ENCODE results near the gene MEPE.

MEPE gene

GRCh38 chr4:87811977-87812376 is 20.8 kb upstream of the MEPE start:
- no CpG with 5 or more reads among the region's 2 CpGs for WGBS (ENCODE audit: insufficient coverage, insufficient read length)
- H3K36me3 ChIP-seq (ENCODE audit: control insufficient read depth, insufficient read depth, low read length) = no peaks in the 10 kb centered on the region
- no peaks in the 10 kb centered on the region for H3K4me1 ChIP-seq (ENCODE audit: control insufficient read depth, insufficient read depth, low read length)
- no peaks in the 10 kb centered on the region for H3K9me3 ChIP-seq (ENCODE audit: control insufficient read depth, insufficient read depth, low read length)
- no peak overlapping the region for H3K4me3 ChIP-seq (ENCODE audit: low read length)
- H3K27me3 ChIP-seq (ENCODE audit: control insufficient read depth, insufficient read depth, low read length) = no peaks in the 10 kb centered on the region
- no peak overlapping the region for H3K27ac ChIP-seq (ENCODE audit: low read length)
- DNase-seq (ENCODE audit: low read depth, low spot score) = no peak

DNA sequence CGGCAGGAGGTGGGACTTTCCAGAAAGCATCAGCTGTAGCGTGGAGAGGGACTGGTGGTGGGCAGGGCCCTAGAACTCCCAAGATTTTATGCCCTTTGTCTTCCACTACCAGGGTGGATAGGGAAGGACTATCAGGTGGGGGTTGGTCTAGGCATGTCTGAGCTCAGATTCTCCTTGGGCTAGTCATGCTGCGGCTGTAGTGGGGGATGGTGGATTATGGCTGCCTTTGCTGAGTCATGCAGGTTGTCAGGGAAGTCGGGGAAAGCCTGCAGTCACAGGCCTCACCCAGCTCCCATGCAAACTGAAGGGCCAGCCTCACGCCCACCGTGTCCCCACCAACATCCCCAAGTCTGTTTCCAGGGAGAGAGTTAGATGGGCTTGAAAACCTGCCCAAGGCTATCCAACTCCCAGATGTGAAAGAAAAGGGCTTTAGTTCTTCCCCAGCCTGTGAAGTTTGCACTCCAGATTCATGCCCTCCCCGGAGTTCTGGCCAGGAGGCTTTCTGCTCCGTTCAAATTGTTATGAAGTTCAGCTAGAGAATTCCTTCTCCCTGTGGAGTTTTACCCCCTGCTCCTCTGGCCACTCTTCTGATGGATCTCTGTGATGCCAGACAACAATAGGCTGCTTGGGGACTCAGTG is 13.4 kb upstream of the MEPE start:
- Histone ChIP-seq H3K27me3 (ENCODE audit: control insufficient read depth, insufficient read depth, low read length) (no peaks in the 10 kb centered on the region), H3K36me3 (ENCODE audit: control insufficient read depth, insufficient read depth, low read length) (no peaks in the 10 kb centered on the region), H3K27ac (ENCODE audit: low read length) (no peak overlapping the region), H3K4me3 (ENCODE audit: low read length) (no peak overlapping the region), H3K4me1 (ENCODE audit: control insufficient read depth, insufficient read depth, low read length) (no peaks in the 10 kb centered on the region; the same call in 1 of the 2 replicates), H3K9me3 (ENCODE audit: control insufficient read depth, insufficient read depth, low read length) (no peaks in the 10 kb centered on the region)
- WGBS (ENCODE audit: insufficient coverage, insufficient read length) = no CpG with 5 or more reads among the region's 8 CpGs
- no peak for DNase-seq (ENCODE audit: low read depth, low spot score)

DNA sequence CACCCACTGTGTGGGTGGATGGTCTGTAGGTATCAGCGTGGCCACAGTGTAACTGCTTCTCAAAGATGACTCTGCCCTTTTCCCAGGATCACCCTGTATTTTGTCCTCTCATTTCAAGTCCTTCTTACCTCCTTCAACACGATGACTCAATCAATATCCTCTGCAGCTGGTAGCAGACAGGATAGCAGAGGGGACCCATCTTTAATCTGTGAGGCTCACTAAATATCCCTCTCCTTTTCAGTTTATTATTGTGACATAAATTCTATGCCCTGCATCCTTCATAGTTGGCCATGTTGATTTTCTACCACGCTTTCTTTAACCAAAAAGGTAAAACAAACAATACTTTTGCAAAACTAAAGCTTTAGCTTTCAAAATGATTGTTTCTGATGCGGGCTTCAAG is 9.6 kb upstream of the MEPE start:
- H3K27me3 ChIP-seq (ENCODE audit: control insufficient read depth, insufficient read depth, low read length) = no peaks in the 10 kb centered on the region

DNA sequence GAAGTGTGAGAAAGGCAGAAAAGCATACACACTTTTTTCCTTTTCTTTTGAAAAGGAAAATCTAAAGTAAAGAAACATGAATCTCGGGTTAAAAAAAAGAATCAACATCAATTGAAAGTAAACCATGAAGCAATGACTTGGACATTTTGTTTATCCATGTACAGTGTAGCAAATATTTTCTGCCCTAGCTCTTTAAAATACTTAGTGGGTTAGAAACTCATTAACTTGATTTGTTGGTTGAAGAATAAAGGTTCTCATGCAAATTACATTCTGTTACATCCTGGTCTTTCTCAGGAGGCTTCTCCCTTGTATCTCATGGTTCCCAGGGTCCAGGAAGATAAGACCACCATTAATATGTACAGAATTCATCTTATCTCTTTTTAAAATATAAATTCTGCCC is 9.0 kb upstream of the MEPE start:
- no peak for DNase-seq (ENCODE audit: low read depth, low spot score)
- Histone ChIP-seq H3K4me3 (ENCODE audit: low read length) (no peak overlapping the region), H3K4me1 (ENCODE audit: control insufficient read depth, insufficient read depth, low read length) (no peaks in the 10 kb centered on the region; the same call in 1 of the 2 replicates), H3K9me3 (ENCODE audit: control insufficient read depth, insufficient read depth, low read length) (no peaks in the 10 kb centered on the region), H3K27me3 (ENCODE audit: control insufficient read depth, insufficient read depth, low read length) (no peaks in the 10 kb centered on the region), H3K36me3 (ENCODE audit: control insufficient read depth, insufficient read depth, low read length) (no peaks in the 10 kb centered on the region), H3K27ac (ENCODE audit: low read length) (no peak overlapping the region)
- no CpG with 5 or more reads among the region's 1 CpG for WGBS (ENCODE audit: insufficient coverage, insufficient read length)

More for the DNA sequence above, 9.6 kb upstream of the MEPE start:
- no peak overlapping the region for H3K4me3 ChIP-seq (ENCODE audit: low read length)
- no peak for DNase-seq (ENCODE audit: low read depth, low spot score)
- H3K4me1 ChIP-seq (ENCODE audit: control insufficient read depth, insufficient read depth, low read length) = no peaks in the 10 kb centered on the region; the same call in 1 of the 2 replicates
- no peaks in the 10 kb centered on the region for H3K9me3 ChIP-seq (ENCODE audit: control insufficient read depth, insufficient read depth, low read length)
- H3K27ac ChIP-seq (ENCODE audit: low read length) = no peak overlapping the region
- no CpG with 5 or more reads among the region's 4 CpGs for WGBS (ENCODE audit: insufficient coverage, insufficient read length)
- no peaks in the 10 kb centered on the region for H3K36me3 ChIP-seq (ENCODE audit: control insufficient read depth, insufficient read depth, low read length)

DNA sequence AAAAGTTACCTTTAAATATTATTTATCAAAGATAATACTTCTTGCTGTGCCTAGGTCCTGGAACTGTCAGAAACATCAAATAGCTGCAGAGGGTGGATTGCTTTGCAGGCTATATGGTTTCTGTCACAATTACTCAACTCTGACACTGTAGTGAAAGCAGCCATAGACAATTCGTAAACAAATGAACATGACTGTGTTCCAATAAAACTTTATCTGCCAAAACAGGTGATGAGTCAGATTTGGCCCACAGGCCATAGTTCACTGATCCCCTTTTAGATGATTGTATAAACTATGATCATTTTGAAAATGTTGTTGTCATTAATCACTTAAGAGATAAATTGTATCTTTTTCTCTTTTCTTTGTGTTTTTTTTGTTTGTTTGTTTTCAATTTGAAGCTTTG is 8.4 kb upstream of the MEPE start:
- H3K9me3 ChIP-seq (ENCODE audit: control insufficient read depth, insufficient read depth, low read length) = no peaks in the 10 kb centered on the region
- H3K4me1 ChIP-seq (ENCODE audit: control insufficient read depth, insufficient read depth, low read length) = no peaks in the 10 kb centered on the region; the same call in 1 of the 2 replicates
- no CpG with 5 or more reads among the region's 1 CpG for WGBS (ENCODE audit: insufficient coverage, insufficient read length)
- no peaks in the 10 kb centered on the region for H3K27me3 ChIP-seq (ENCODE audit: control insufficient read depth, insufficient read depth, low read length)
- H3K4me3 ChIP-seq (ENCODE audit: low read length) = no peak overlapping the region
- no peaks in the 10 kb centered on the region for H3K36me3 ChIP-seq (ENCODE audit: control insufficient read depth, insufficient read depth, low read length)
- no peak overlapping the region for H3K27ac ChIP-seq (ENCODE audit: low read length)
- DNase-seq (ENCODE audit: low read depth, low spot score) = no peak

DNA sequence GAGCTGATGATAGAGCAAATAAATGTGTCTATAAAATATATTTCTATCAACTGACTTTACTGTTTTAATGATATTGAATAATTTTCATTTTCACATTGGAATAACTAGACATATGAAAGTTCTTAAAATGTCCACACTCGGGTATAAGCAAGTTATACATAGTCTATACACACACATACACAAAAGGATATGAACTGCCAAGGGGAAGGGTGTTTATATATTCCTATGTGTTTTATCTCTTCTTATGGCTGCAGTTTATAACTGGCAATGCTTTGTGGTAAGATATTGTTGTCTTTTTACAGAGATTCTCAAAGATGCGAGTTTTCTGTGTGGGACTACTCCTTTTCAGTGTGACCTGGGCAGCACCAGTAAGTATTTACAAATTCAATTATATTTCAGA is 1.6 kb downstream of the MEPE start:
- WGBS (ENCODE audit: insufficient coverage, insufficient read length) = no CpG with 5 or more reads among the region's 2 CpGs
- Histone ChIP-seq H3K4me1 (ENCODE audit: control insufficient read depth, insufficient read depth, low read length) (peaks cover 4% of the 10 kb centered on the region; the same call in 1 of the 2 replicates), H3K36me3 (ENCODE audit: control insufficient read depth, insufficient read depth, low read length) (no peaks in the 10 kb centered on the region), H3K27me3 (ENCODE audit: control insufficient read depth, insufficient read depth, low read length) (no peaks in the 10 kb centered on the region), H3K27ac (ENCODE audit: low read length) (no peak overlapping the region), H3K4me3 (ENCODE audit: low read length) (no peak overlapping the region), H3K9me3 (ENCODE audit: control insufficient read depth, insufficient read depth, low read length) (no peaks in the 10 kb centered on the region)
- no peak for DNase-seq (ENCODE audit: low read depth, low spot score)

DNA sequence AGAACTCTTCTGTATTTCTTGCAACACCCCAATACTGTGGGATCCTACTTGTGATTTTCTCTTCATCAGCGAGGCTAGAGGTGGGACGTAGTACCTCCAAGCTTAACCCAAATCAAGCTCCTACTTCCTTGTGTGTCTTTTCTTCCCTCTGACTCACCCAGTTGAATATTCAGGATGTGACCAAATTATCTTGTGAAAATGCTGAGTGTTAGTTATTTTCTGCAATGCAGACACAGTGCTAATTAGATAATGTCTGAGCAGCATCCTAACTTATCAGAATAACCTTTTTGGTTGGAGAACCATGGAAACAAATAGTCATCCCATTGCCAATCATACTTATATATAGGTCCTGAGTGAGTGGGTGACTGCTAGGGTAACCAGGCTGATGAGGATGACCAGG is 2.4 kb downstream of the MEPE start:
- peaks cover 4% of the 10 kb centered on the region; the same call in 1 of the 2 replicates for H3K4me1 ChIP-seq (ENCODE audit: control insufficient read depth, insufficient read depth, low read length)
- no peaks in the 10 kb centered on the region for H3K36me3 ChIP-seq (ENCODE audit: control insufficient read depth, insufficient read depth, low read length)
- no peaks in the 10 kb centered on the region for H3K9me3 ChIP-seq (ENCODE audit: control insufficient read depth, insufficient read depth, low read length)
- no peaks in the 10 kb centered on the region for H3K27me3 ChIP-seq (ENCODE audit: control insufficient read depth, insufficient read depth, low read length)
- DNase-seq (ENCODE audit: low read depth, low spot score) = no peak
- no peak overlapping the region for H3K4me3 ChIP-seq (ENCODE audit: low read length)
- H3K27ac ChIP-seq (ENCODE audit: low read length) = no peak overlapping the region
- no CpG with 5 or more reads among the region's 2 CpGs for WGBS (ENCODE audit: insufficient coverage, insufficient read length)

- no peak overlapping the region for H3K27ac ChIP-seq (ENCODE audit: low read length)
- WGBS (ENCODE audit: insufficient coverage, insufficient read length) = no CpG with 5 or more reads among the region's 2 CpGs
- H3K27me3 ChIP-seq (ENCODE audit: control insufficient read depth, insufficient read depth, low read length) = no peaks in the 10 kb centered on the region
- H3K4me1 ChIP-seq (ENCODE audit: control insufficient read depth, insufficient read depth, low read length) = peaks cover 4% of the 10 kb centered on the region; the same call in 1 of the 2 replicates
- H3K4me3 ChIP-seq (ENCODE audit: low read length) = no peak overlapping the region
- no peaks in the 10 kb centered on the region for H3K36me3 ChIP-seq (ENCODE audit: control insufficient read depth, insufficient read depth, low read length)
- no peaks in the 10 kb centered on the region for H3K9me3 ChIP-seq (ENCODE audit: control insufficient read depth, insufficient read depth, low read length)
- no peak for DNase-seq (ENCODE audit: low read depth, low spot score)
Observed at GRCh38 chr4:87835743-87836142, 3.0 kb downstream of the MEPE start.

DNA sequence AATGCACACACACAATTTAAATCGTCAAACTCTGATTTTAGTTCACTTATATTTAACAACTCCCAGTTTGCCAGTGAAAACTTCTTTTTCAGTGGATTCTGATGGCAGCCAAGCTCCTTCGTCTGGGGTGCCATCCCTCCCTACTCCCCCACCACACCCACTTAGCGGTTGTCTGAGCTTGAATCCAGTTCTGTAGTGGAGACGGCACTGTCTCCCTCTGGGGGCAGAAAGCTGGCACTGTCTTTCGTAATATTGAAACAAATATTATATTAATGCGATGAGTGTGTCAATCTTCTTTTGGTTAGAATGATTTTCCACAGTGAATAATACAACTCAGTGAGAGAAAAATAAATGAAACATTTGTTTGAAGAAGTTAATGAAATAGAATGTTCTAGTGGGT is 5.4 kb downstream of the MEPE start:
- Histone ChIP-seq H3K4me3 (ENCODE audit: low read length) (no peak overlapping the region), H3K4me1 (ENCODE audit: control insufficient read depth, insufficient read depth, low read length) (peaks cover 4% of the 10 kb centered on the region; the same call in 1 of the 2 replicates), H3K36me3 (ENCODE audit: control insufficient read depth, insufficient read depth, low read length) (no peaks in the 10 kb centered on the region), H3K9me3 (ENCODE audit: control insufficient read depth, insufficient read depth, low read length) (no peaks in the 10 kb centered on the region), H3K27me3 (ENCODE audit: control insufficient read depth, insufficient read depth, low read length) (no peaks in the 10 kb centered on the region), H3K27ac (ENCODE audit: low read length) (no peak overlapping the region)
- whole genome bisulfite sequencing (ENCODE audit: insufficient coverage, insufficient read length) = 100% methylated on average over 1 of the region's 6 CpGs
- no peak for DNase-seq (ENCODE audit: low read depth, low spot score)

DNA sequence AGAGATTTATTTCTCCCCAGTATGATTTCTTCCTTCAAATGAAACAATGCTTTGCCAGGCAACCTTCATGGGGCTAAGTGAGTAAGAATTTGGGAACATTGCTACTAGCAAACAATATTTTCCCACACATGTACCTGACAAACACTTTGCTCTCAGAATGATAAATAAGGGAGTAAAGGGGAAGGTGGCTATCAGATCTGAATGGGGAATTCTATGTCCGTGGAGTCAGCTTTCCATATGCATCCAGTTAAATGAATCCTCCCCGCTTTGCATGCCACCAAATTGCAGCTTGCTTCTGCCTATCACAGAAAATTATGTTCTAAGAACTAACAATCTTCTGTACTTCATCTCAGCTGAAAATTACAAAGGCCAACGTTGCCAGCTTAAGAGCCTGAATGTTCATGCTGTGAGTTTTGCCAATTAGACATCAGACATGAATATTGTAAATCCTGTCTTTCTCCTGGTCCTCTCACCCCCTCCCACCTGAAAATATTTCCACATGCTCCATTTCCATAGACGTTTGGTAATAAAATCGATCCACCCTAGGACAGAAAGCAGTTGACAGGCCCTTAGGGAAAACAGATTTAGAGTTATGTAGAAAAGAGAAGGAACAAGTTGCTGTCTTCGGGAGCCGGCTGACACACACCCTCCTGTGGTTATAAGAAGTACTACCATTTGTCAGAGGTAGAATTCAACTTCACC is 6.3 kb downstream of the MEPE start:
- H3K36me3 ChIP-seq (ENCODE audit: control insufficient read depth, insufficient read depth, low read length) = no peaks in the 10 kb centered on the region
- WGBS (ENCODE audit: insufficient coverage, insufficient read length) = no CpG with 5 or more reads among the region's 7 CpGs
- H3K27ac ChIP-seq (ENCODE audit: low read length) = no peak overlapping the region
- H3K4me3 ChIP-seq (ENCODE audit: low read length) = no peak overlapping the region
- H3K4me1 ChIP-seq (ENCODE audit: control insufficient read depth, insufficient read depth, low read length) = peaks cover 4% of the 10 kb centered on the region; the same call in 1 of the 2 replicates
- H3K9me3 ChIP-seq (ENCODE audit: control insufficient read depth, insufficient read depth, low read length) = no peaks in the 10 kb centered on the region
- H3K27me3 ChIP-seq (ENCODE audit: control insufficient read depth, insufficient read depth, low read length) = no peaks in the 10 kb centered on the region; the same call in 1 of the 2 replicates
- no peak for DNase-seq (ENCODE audit: low read depth, low spot score)
